SK-N-MC (cell line): ENCODE measurements around the gene MFAP3L.

Experiments used
- EZH2 ChIP-seq: fragments of 200-600 bp; sonication (generic); IDR thresholded peaks from one replicate; pipeline ENCODE4 v1.6.1; 2017; ENCODE audit warnings: antibody characterized with exemption
- FOXP2 ChIP-seq: optimal IDR thresholded peaks from 2 replicates; pipeline ENCODE3; 2011; ENCODE audit warnings: mild to moderate bottlenecking, moderate library complexity; ENCODE audit not compliant: insufficient read depth; ENCODE audit errors: extremely low read length, control extremely low read depth
- POLR2AphosphoS5 ChIP-seq: IDR thresholded peaks from 2 replicates; pipeline ENCODE4 v1.6.1; 2012; ENCODE audit warnings: mild to moderate bottlenecking, low read depth, low read length, borderline replicate concordance

DNA sequence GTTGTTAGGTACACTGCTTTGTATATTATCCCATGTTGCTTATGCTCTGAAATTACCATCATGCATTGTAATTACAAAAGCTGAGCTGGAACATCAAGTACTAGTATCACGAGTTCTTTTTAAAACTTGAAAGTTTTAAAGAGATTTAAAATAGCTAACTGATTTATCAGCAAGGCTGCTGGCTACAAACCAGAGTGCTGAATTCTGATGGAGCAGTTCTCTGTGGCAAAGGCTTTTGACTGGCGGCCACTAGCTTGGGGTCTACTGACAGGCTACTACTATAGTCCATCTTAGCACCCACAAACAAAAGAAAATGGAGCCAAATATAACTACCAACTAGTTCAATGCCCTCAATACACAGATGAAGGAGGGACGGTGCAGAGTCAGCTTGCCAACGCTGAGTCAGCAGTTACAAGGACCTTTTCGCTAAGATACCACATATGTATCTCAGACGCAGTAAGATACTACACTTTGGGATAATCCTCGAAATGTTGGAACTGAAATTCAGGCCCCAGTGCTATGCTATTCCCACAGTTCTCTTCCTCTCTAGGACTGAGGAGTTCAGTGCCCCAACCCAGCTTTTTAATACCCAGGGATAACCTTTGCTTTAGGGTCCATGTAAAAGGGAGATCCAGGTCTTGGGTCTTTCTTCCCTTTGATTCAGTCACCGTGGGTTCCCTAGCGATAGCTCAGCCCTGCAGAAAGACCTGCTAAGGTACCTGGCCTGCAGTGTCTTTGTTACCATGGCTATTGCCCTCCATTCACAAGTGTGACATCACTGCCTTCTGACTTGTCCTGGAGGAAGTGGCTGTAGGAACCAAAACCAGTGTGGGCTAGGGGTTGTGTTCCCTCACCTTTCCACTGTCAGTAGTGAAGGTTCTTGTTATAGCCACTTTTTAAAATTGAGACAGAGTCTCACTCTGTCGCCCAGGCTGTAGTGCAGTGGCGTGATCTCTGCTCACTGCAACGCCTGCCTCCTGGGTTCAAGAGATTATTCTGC is 22.8 kb downstream of the MFAP3L start:
- TF ChIP-seq POLR2AphosphoS5 (no peak), EZH2 (no peak), FOXP2 (no peak)
